ENCODE measurements around the gene DPYD. TPM values are rescaled to one million over a fixed set of nuclear protein-coding genes. Genes with fewer than 3 reads are reported as not detected.
A peak's percentile ranks its signal among the peaks of the same experiment; 100 is the strongest.

Gene DPYD
- total and polyA plus RNA-seq, 4 donors, result 17.7 to 99.3 (median 74.4) TPM

DNA sequence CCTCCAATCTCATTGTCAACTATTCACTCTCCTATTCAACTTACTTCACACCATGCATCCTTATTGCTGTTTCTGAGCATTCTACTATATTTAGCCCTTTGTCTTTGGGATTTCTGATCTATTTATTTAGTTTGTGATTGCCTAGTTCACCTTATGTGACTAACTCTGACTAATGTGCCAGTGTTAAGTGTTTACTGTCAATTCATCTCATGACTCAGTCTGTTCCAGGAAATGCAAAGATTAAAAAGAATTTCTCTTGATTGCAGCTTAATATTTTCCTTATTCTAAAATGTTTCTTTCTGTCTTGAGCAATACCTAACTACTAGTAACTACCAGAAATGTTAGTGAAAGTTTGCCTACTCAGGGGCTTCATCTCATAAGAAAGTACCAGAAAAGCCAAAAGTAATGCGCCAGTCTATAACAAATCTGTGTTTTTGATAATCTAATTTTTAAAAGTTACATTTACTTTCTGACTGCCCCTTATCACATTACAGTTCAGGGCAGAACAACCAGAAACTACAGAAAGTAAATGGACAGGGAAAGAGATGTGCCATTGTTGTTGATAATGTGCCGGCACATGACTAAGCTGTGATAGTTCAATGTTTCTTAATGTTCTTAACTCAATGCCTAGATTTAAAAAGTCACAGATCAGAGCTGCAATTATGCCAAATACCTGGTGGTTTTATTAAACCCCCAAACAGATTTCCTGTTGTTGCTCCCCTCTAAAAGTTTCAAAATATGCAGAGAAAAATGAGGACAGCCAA lies 642.8 kb downstream of the DPYD start:
- H3K27ac ChIP-seq (ENCODE audit: low read depth in 1 of 2, low read length in 1 of 2), result peak overlapping the region in 1 of 2 donors; percentile 60
- peaks cover 0 to 3% (median 0%) of the 10 kb centered on the region in 4 donors for H3K36me3 ChIP-seq (ENCODE audit: control insufficient read depth in 4 of 4, insufficient read depth in 4 of 4, low read length in 4 of 4)
- H3K27me3 ChIP-seq (ENCODE audit: control insufficient read depth in 3 of 3, insufficient read depth in 3 of 3, low read length in 2 of 3), result no peaks in the 10 kb centered on the region
- ATAC-seq (ENCODE audit: insufficient read depth, low FRiP score), result peak; percentile 79
- H3K4me1 ChIP-seq (ENCODE audit: control insufficient read depth in 5 of 5, insufficient read depth in 5 of 5, low read length in 5 of 5), result no peaks in the 10 kb centered on the region
- no peak overlapping the region for H3K4me3 ChIP-seq
- no peak for DNase-seq
- H3K9ac ChIP-seq (ENCODE audit: insufficient read depth in 1 of 2, low read length in 2 of 2), result no peak overlapping the region
- no peaks in the 10 kb centered on the region for H3K9me3 ChIP-seq (ENCODE audit: control insufficient read depth in 4 of 4, insufficient read depth in 3 of 4, low read length in 3 of 4)
- WGBS, 2 donors, result 89 to 95% methylated on average over 2 of the region's 2 CpGs
- TF ChIP-seq, protein P1, sequence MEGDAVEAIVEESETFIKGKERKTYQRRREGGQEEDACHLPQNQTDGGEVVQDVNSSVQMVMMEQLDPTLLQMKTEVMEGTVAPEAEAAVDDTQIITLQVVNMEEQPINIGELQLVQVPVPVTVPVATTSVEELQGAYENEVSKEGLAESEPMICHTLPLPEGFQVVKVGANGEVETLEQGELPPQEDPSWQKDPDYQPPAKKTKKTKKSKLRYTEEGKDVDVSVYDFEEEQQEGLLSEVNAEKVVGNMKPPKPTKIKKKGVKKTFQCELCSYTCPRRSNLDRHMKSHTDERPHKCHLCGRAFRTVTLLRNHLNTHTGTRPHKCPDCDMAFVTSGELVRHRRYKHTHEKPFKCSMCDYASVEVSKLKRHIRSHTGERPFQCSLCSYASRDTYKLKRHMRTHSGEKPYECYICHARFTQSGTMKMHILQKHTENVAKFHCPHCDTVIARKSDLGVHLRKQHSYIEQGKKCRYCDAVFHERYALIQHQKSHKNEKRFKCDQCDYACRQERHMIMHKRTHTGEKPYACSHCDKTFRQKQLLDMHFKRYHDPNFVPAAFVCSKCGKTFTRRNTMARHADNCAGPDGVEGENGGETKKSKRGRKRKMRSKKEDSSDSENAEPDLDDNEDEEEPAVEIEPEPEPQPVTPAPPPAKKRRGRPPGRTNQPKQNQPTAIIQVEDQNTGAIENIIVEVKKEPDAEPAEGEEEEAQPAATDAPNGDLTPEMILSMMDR (IDR thresholded peaks at IDR 0.05; ENCODE audit: control extremely low read depth, extremely low read depth), result no peak

GRCh38 chr1:97271916-97272788 lies 648.7 kb downstream of the DPYD start:
- no peaks in the 10 kb centered on the region for H3K27me3 ChIP-seq (ENCODE audit: control insufficient read depth in 3 of 3, insufficient read depth in 3 of 3, low read length in 2 of 3)
- H3K4me1 ChIP-seq (ENCODE audit: control insufficient read depth in 5 of 5, insufficient read depth in 5 of 5, low read length in 5 of 5), result peaks cover 0 to 12% (median 0%) of the 10 kb centered on the region in 5 donors
- H3K9me3 ChIP-seq (ENCODE audit: control insufficient read depth in 4 of 4, insufficient read depth in 3 of 4, low read length in 3 of 4), result peaks cover 0 to 2% (median 0%) of the 10 kb centered on the region in 4 donors
- no peak for ATAC-seq (ENCODE audit: insufficient read depth, low FRiP score)
- WGBS, 2 donors, result 57 to 73% methylated on average over 6 of the region's 6 CpGs
- no peak overlapping the region for H3K27ac ChIP-seq (ENCODE audit: low read depth in 1 of 2, low read length in 1 of 2)
- TF ChIP-seq, protein P1 (IDR thresholded peaks at IDR 0.05; ENCODE audit: control extremely low read depth, extremely low read depth), result no peak
- no peak overlapping the region for H3K9ac ChIP-seq (ENCODE audit: insufficient read depth in 1 of 2, low read length in 2 of 2)
- H3K4me3 ChIP-seq, result no peak overlapping the region
- peak in 2 of 3 donors; percentile 31 to 61 for DNase-seq
- H3K36me3 ChIP-seq (ENCODE audit: control insufficient read depth in 4 of 4, insufficient read depth in 4 of 4, low read length in 4 of 4), result no peaks in the 10 kb centered on the region

GRCh38 chr1:97270508-97271307 lies 650.1 kb downstream of the DPYD start:
- Histone ChIP-seq H3K4me3 (no peak overlapping the region), H3K36me3 (ENCODE audit: control insufficient read depth in 4 of 4, insufficient read depth in 4 of 4, low read length in 4 of 4) (no peaks in the 10 kb centered on the region), H3K4me1 (ENCODE audit: control insufficient read depth in 5 of 5, insufficient read depth in 5 of 5, low read length in 5 of 5) (peaks cover 0 to 12% (median 0%) of the 10 kb centered on the region in 5 donors), H3K27me3 (ENCODE audit: control insufficient read depth in 3 of 3, insufficient read depth in 3 of 3, low read length in 2 of 3) (no peaks in the 10 kb centered on the region), H3K27ac (ENCODE audit: low read depth in 1 of 2, low read length in 1 of 2) (no peak overlapping the region), H3K9me3 (ENCODE audit: control insufficient read depth in 4 of 4, insufficient read depth in 3 of 4, low read length in 3 of 4) (peaks cover 0 to 2% (median 0%) of the 10 kb centered on the region in 4 donors), H3K9ac (ENCODE audit: insufficient read depth in 1 of 2, low read length in 2 of 2) (no peak overlapping the region)
- peak; percentile 45 for ATAC-seq (ENCODE audit: insufficient read depth, low FRiP score)
- 43 to 63% methylated on average over 3 of the region's 3 CpGs for WGBS, 2 donors
- peak in 1 of 3 donors; percentile 8 for DNase-seq
- TF ChIP-seq, protein P1 (IDR thresholded peaks at IDR 0.05; ENCODE audit: control extremely low read depth, extremely low read depth), result no peak

Data from lung (tissue), 12 donors.